HepG2 (cell line): Measurements from ENCODE around the gene NF2. TPM values are rescaled to one million over a fixed set of nuclear protein-coding genes. Genes with fewer than 3 reads are reported as not detected.

ENCODE experiments used
- CCAR2 ChIP-seq: fragments of 200-400 bp; formaldehyde crosslinking; optimal IDR thresholded peaks from 2 replicates; pipeline ENCODE3; 2018; ENCODE audit warnings: low read depth, mild to moderate bottlenecking, low read length, moderate library complexity
- CHD2 ChIP-seq: IDR thresholded peaks from 2 replicates; pipeline ENCODE4 v1.6.1; 2011; ENCODE audit warnings: low read depth, low read length, improper control_type of control experiment
- CREBL2 ChIP-seq: sonication (generic); formaldehyde crosslinking; IDR thresholded peaks from 2 replicates; pipeline ENCODE4 v1.8.1; 2023; ENCODE audit warnings: missing genetic modification reagents, mild to moderate bottlenecking, borderline replicate concordance
- E2F1 ChIP-seq: sonication (generic); formaldehyde crosslinking; IDR thresholded peaks from 2 replicates; pipeline ENCODE4 v1.5.0; 2020; ENCODE audit warnings: missing genetic modification reagents
- NFIB ChIP-seq: sonication (generic); formaldehyde crosslinking; IDR thresholded peaks from 2 replicates; pipeline ENCODE4 v1.9.0; 2021; ENCODE audit warnings: missing genetic modification reagents, mild to moderate bottlenecking, borderline replicate concordance
- STAT5B ChIP-seq: sonication (generic); formaldehyde crosslinking; IDR thresholded peaks from 2 replicates; pipeline ENCODE4 v1.4.0; 2020; ENCODE audit warnings: missing genetic modification reagents
- ZNF280D ChIP-seq: sonication (generic); formaldehyde crosslinking; IDR thresholded peaks from 2 replicates; pipeline ENCODE4 v1.5.1; 2020; ENCODE audit warnings: mild to moderate bottlenecking, missing genetic modification reagents
- ZNF530 ChIP-seq: sonication (generic); formaldehyde crosslinking; IDR thresholded peaks from 2 replicates; pipeline ENCODE4 v1.5.0; 2020; ENCODE audit warnings: low read depth, mild to moderate bottlenecking, missing genetic modification reagents
- polyA plus RNA-seq, 8 experiments: library from polyadenylated mRNA; depleted of rRNA in 3 of 8; stranded (reverse) in 7 of 8; unstranded in 1 of 8; fragments of >200 nt; fragmentation: Illumina TruSeq in 4 of 8; extraction: Trizol in 4 of 8; gene quantifications; 2 replicates each; pipeline versions ENCODE4 v1.2.1 to v1.2.3, GENCODE V29; 2011 to 2016; ENCODE audit warnings: low read depth in 4 of 8, missing spikeins in 1 of 8, mixed read lengths in 1 of 8; ENCODE audit not compliant: insufficient read depth in 1 of 8
- total RNA-seq, 5 experiments: library from RNA; depleted of rRNA; stranded (reverse); fragments of >200 nt; fragmentation: Illumina TruSeq; extraction: Trizol; gene quantifications; 2 replicates each; pipeline ENCODE4 v1.2.3, GENCODE V29; 2016; ENCODE audit warnings: low read depth in 1 of 5

The NF2 gene
- total and polyA plus RNA-seq, 2 of the 13 experiments (the other 11 are each of a cell fraction or from before 2014, with no cell fraction given), result 9.3 to 33.3 TPM

GRCh38 chr22:29621761-29622526 is 18.5 kb downstream of the NF2 start (continued):
- TF ChIP-seq CHD2 (no peak), NFIB (CRISPR knock-in tag) (no peak), E2F1 (CRISPR knock-in tag) (no peak), CREBL2 (CRISPR knock-in tag) (no peak), CCAR2 (no peak), ZNF530 (no peak), ZNF280D (CRISPR knock-in tag) (no peak), STAT5B (CRISPR knock-in tag) (no peak)
